Fibroblast of the conjunctiva (primary cell): ENCODE data around the gene CHCHD6.

Source experiments
- DNase-seq: peaks from one replicate; pipeline ENCODE4 v3.0.0-alpha.2; 2010; ENCODE audit warnings: low read depth

Gene CHCHD6

DNA sequence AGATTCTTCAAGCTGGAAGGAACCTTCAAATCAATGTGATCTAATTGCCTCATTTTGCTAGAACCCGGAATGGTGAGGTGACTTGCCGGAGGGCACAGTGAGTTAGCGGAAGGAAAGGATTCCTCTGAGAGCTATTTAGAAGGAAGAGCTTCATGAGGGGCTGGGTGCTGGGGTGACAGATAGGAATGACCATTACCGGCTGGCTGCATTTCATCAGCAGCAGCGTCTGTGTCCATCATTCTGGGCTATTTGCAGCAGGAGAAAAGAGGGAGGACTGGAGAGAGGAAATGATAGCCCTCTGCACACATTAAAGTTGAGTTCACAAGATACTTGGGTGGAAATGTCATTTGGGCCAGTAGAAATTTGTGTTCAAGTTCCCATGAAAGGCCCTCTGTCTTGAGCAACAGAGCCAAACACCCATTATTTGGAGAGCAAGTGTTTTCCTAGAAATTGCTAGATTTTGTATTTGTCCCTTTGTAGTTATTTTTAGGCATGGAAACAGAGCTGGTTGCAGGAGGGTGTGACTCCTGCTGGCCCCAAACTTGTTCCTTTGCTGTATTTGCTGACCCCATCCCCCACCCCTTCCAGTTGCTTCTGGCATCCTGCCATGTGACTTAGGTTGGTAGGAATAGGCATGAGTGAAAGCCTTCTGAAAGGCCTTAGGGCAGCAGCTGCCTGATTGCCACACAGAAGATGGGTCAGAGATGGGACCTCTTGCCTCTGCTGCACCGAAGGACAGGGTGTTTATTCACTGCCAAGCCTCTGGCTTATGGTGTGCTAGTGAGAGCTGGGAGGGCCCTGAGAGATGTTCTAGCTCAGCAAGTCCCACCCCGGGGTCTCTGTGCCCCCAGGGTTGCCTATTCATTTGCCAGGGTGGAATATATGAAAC lies 191.4 kb downstream of the CHCHD6 start:
- DNase-seq = peak; percentile 20

DNA sequence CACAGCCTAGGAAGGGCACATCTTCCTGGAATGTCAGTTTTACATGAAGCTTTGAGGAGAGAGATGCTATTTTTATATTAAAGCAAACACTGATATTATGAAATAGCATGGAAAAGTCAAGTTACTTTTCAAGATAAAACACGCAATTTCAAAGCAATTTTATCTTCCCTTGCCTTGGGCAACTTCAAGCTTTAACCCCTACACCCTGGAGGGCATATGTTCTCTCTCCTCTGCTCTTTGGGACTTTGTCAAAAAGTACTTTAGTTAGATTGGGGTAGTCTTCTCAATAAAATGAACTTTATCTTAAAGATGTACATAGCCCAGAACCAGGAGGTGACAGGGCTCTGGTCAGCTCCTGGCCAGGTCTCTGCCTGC lies 192.0 kb downstream of the CHCHD6 start:
- DNase-seq = no peak

DNA sequence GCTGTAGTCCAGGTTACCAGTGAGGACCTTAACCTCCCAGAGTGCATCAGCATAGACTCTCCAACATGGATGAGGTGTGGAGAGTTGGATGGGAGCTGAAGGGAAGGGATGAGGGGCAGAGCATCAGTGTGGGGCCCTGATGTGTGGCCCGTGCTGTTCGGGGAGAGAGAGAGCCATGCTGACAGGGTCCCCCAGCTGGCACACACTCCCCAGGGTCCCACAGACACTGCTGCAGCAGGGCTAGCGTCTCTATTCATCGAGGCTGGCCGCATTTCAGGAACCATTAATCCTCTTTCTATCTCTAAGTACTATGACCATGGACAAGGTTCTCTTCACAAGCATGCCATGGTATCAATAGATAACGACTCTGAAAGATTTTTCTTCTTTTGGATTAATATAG lies 192.9 kb downstream of the CHCHD6 start:
- no peak for DNase-seq

DNA sequence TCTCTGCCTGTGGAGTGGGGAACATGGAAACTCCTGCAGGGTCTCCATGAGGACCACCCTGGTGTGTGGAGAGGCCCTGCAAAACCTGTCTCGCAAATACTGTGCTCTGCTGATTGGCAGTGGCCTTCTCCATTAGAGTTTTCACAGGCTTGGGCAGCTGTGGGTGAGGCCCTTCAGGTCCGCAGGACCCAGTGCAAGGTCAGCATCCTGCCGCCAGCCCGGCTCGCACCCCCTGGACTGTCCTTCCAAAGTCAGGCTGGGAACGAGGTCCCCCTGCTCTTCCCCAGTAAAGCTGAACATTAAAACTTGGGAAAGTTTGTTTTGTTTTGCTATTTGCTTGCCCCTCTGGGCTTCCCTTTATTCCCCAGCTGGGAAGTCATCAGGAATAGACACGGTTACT lies 193.9 kb downstream of the CHCHD6 start:
- no peak for DNase-seq

DNA sequence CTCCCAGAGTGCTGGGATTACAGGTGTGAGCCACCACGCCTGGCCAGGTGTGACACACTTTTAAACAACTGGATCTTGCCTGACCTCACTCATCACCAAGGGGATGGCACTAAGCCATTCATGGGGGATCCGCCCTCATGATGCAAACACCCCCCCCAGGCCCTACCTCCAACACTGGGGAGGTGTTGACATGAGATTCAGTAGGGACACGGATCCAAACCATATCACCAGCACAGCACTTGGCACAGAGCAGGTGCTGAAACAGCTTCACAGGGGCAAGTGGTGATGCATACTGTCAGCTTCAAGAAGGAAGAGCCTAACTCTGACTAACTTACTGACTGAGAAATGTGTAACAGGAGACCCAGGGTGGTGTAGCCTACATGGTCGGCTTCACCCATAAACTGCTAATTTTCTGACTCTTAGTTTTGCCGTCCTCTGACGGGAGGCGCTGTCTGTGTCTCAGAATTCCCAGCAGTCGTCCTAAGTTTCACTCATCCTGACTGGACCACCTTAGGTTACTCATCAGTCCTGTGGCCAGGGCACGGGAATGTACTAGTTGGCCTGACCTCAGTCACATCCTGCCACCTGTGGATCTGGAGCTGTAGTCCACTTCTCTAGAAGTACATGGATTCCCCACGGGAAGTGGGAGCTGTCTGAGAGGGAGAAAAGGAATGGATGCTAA lies 197.0 kb downstream of the CHCHD6 start:
- no peak for DNase-seq

DNA sequence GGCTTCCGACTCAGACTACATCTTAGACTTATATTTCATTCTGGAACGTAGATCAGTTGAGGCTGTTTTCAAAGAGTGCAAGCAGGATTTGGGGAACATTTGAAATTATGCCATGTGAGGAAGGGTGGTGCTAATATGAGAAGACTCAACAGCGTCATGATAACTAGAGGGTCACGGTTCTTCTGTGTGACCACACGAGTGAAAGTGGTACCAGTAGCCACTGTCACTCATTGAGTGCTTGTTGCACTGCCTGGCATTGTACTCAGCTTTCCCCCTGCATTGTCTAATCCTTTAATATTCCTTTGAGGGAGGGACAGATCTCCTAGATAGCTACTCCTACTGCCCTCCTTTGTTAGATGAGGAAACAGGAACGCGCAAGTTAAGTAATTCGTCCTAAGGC lies 197.6 kb downstream of the CHCHD6 start:
- DNase-seq = no peak

DNA sequence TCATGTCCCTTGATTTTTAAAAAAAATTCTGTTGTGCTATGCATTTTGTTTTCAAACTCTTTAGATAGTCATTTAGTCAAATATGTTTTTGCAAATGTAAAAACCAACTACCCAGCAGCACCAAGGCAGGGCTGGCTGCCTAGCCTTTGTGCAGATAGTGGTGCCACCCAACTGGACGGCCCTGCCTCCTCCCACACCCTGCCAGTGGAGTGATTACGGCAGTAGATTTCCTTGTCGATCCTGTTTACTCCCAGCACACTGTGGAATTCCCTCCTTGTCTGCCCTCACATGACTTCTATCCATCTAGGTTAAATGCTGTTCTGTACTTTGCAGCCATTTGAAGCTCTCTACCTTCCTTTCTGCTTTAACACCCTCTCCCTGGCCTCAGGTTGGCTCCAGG lies 199.5 kb downstream of the CHCHD6 start:
- no peak for DNase-seq

DNA sequence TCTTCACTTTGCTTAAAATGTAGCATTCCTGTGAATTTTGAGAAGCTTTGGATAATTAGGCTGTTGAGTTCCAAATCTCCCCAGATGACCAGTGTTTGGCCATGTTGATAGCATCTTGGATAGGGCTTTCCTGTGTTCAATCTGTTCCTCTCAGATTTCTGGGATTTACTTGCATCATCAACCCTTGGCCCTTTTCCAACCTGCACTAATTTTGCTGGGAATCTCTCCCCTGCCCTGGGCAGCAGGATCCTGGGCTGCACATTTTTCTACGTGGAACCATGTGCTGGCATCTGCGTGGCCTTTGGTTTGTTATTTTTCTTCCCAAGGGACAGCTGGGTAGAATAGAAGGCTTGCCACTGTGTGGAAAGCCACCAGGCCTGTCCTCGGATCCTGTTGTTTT lies 203.5 kb downstream of the CHCHD6 start:
- DNase-seq = no peak

DNA sequence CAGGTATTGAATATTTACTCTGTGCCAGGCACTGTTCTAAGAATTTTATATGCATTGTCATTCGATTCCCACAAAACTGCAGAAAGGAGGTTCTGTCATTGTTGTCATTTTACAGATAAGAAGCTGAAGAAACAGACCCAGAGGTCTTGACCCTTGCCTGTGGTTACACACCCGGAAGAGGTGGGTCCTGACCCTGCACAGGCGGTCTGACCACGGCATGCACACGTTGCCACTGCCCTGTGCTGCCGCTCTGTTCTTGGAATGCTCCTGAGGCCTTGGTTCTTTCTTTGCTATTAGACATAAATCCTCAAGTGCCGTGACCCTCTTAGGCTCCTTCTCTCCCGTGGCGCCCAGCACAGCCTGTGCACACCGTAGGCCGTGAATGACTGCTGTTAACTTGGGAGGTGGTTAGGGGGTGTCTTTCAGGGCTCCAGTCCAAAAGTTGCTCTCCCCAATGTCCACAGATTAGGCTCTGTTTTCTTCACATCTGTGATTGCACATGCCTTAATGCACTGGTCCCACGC lies 204.8 kb downstream of the CHCHD6 start:
- no peak for DNase-seq

DNA sequence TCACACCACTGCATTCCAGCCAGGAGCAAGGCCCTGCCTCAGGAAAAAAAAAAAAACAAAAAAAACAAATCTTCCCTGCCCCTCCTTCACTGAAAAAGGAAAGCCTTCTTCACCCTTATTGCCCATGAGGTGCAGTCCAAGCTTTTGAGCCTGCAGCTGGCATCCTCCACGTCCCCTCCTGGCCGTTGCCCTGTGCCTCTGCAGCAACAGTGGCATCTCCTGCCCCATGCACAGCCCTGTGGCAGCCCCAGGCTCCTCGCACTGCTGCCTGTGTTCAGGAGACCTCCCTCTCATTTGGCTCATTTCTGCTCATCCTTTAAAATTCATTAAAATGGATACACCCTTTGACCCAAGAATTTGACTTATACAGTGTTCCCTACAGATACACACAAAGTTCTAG lies 206.2 kb downstream of the CHCHD6 start:
- DNase-seq = no peak

DNA sequence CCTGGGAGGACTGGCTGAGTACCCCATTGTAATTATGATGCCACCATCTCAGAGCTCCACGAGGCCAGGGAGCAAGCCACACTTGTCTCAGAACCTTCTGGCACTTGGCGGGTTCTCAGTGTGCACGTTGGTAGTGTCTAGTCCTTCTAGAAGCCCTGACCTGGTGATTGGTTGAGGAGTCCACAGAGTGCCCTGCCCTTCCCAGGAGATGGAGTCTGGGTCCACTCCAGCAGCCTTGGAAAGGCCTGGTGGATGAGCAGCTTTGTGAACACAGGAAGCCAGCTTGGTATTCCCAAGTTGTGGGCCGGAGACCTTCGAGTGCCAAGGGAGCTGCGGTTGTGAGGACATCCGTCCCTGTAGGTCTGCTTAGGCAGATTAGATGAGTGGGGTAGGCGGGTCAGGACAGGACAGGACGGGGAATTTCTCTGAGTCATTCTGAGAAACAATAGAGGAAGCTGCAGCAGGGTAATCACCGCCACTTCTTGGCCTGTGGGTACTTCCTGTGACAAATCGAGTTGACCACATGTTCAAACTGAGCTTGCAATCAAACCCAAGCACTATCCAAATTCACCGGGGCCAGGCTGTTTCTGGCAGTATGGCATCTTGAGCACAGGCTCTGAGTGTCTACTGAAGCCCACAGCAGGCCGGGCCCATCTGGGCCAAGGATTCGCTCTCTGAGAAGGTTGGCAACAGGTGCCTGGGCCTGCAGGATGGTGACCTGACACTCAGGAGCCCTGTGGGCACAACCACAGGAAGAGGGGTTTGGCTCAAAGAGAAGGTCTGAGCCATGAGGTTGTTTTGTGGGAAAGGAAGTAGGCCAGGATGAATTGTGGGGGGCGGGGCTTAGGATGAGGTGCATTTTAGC lies 207.4 kb downstream of the CHCHD6 start:
- peak; percentile 38 for DNase-seq

DNA sequence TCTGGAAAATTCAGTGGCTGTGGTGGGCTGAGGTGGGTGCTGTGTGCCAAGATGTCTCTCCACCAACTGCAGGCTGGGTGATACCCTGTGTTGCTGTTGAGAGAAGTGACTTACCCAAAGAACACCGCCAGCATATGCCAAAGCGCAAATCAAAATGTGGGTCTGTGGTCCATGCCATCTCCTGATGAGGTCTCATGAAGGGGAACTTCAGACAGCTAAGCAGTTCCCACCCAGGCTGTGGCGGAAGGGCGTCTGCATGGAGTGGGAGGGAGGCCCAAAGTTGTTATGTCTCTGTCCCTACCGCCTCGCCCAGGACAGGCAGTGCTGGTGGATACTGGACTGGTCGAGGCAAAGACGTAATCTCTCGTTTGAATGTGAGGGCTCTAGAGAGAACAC lies 208.0 kb downstream of the CHCHD6 start:
- no peak for DNase-seq

DNA sequence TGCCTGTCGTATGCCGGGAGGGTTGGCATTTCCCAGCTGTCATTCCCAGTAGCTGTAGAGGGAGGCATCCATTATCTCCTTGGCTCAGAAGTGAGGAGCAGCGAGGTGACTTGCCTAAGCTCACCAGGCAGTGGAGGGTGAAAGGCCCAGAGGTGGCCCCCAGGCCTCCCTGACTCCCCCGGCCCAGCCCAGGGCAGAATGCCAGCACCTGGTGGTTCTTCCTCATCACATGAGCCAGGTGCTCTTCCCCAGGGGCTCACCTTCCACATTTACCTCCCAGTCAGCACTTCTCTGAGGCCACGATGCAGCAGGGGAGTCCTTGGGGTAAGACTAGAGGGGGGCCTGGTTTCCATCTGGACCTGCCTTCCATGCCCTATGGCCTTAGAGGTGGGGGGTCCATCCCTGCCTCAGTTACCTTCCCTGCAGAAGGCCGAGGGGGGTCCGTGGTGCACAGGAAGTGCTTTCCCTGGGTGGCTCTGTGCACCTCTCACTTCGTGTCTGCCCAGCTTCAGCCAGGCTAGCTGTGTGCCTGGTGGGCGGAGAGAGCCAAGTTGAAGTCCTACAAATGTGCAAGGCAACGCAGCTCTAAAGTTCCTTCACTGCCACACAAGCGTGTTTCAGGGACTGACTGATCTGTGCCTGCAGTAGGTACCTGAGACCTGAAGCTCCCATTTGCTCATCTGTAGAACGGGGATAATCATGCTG lies 208.6 kb downstream of the CHCHD6 start:
- DNase-seq = no peak

DNA sequence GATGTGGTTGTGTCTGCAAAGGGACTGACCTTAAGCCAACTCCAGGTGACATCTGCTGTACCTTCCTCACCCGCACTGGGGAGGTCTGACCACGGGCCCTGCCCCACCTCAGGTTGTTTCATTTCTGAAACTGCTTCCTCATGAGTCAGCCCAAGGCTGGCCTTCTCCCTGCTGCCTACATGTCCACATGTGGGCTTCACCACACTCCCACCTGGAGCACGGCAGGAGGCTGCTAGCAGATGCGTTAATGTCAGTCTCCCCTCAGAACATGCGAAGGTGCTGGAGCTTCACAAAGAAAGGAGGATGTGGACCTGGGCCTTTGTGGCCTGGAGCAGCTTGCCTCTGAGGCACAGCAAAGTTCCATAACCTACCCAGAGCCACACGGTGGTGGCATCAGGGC lies 209.5 kb downstream of the CHCHD6 start:
- DNase-seq = no peak

DNA sequence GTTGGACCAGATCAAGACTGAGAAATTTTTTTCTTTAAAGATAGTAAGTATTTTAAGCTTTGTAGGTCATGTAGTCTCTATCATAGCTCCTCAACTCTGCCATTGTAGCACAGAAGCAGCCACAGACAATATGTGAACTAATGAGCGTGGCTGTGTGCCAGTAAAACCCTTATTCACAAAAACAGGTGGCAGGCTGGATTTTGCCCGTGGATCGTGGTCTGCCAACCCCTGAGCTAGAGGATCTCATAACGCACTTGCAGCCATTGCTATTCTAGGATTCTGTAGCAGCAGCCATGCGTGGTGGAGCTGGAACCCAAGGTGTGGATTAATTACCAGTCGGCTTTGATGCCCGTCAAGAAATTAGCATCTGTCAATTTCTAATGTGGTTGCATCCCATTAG lies 210.2 kb downstream of the CHCHD6 start:
- DNase-seq = no peak

DNA sequence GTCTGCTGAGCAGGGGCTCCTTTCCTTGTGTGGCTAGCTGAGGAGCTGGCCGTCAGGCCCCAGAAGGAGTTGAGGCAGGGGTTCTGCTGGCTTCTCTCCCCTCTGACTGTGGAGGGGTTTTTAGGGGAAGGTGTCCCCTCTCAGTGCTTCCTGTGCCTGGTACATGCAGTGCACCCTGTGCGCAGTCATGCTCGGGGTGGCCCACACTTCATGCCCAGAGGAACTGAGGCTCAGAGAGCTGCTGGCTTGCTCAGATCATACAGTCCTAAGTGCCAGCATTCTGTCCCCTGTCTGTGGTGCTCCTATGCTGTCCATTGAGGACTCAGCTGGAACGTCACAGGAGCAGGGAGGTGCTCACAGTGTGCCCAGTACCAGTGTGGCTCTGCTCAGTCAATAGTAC lies 211.0 kb downstream of the CHCHD6 start:
- DNase-seq = no peak

DNA sequence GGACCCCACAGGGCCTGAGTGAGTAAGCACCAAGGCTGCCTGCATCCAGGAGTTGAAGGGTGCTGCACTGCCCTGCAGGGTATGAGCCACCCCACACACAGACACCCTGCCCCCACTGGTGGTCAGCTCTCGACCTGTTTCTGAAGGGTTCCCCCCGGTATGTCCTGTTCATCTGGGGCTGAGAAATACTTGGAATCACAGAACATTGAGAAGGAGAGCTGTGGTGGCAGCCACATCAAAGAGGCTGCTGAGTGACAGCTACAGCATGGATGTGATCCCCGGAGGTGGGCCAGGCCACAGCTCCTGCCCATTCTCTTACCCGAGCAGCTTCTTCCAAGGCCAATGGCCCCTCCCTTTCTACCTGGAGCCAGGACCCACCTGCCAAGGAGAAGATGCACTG lies 212.5 kb downstream of the CHCHD6 start:
- no peak for DNase-seq

DNA sequence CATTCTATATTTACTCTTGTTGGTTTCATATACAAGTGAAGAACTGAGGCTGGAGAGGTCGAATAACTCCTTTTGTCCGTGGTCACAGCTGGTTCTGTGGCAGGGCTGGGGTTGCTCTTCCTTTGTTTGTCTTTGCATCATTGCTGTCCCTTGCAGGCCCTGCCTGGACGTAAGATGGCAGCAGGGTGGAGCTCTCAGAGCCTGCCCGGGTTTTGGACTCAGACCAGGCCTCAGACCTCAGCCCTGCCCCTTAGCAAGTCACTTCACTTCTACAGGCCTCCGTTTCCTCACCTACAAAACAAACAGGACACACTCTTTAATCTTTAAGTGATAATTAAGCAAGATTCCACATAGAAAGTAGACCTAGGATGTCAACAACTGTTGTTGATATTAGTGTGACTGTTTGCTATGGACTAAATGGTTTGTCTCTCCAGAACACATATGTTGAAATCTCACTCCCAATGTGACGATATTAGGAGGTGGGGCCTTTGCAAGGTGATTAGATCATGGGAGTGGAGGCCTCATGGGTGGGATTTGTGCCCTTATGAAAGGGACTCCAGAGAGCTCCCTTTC lies 213.3 kb downstream of the CHCHD6 start:
- DNase-seq = no peak

DNA sequence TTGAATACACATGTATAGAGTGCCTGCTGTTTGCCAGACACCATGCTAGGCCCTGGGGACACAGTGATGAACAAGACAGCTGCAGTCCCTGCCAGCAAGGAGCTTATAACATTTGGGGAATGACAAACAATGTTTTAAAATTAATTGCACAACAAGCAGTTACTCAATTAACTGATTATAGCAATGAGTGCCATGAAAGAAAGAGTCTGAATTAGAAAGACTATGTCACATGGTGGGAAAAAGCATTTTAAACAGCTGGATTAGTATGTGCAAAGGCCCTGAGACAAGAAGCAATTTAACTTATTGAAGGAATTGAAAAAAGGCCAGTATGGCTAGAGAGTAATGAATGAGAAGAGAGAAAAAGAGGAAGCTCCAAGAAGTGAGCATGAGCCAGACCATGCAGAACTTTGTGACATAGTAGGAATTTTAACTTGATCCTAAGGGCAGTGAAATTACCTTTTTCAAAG lies 214.3 kb downstream of the CHCHD6 start:
- no peak for DNase-seq

DNA sequence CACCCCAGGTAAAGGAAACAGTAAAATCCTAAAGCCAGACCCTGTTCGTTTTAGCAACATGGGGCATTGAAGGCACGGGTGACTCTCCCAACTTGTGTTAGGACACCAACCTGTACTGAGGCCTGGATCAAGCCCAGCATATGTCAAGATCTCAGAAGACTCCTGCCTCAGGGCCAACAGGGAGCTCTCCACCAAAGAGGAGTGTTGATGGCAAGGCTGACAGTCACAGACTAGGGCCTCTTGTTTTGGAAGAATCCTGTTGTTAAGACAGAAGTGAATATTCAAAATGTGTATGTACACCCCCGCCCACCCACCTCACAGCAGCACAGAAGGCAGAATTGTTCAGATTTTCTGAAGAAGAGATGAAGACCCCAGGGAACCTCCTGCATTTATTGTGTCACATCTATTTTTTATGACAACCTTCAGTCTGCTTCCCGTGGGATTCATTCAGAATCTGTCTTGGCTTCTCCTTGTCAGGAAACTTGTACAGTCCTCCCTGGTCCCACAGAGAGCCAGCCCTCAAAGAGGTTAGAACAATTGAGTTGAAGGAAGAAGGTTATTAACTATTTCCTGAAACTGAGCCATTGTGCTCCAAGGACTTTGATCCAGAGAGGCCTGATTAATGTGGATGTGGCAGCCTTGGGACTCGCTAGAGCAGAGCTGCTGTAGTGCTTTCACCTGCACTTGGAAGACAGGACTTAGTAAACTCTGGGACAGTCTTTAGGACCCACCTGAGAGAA lies 217.2 kb downstream of the CHCHD6 start:
- no peak for DNase-seq

DNA sequence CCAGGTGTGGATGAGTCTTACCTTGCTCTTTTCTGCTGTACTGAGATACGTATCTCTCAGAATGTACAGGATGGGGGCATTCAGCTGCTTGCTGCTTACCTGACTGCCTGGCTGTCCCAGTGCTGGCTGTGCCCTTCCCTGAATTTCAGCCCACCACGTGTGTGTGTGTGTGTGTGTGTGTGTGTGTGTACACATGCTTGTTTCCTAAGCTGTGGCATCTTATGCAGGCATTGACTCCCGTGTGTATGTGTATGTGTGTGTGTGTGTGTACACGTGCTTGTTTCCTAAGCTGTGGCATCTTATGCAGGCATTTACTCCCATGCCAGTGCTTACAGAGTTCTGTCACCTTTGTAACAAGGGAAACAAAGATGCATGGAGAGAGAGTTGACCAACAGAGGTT lies 218.4 kb downstream of the CHCHD6 start:
- DNase-seq = no peak
